DOHH2 (cell line): ENCODE results near the gene MSH2.

Source experiments
- H3F3A ChIP-seq: fragments of 200-600 bp; sonication (generic), shearing (Covaris generic); 2 replicates; pipeline ENCODE4 v1.6.0; 2016; ENCODE audit warnings: antibody characterized with exemption, mild to moderate bottlenecking; ENCODE audit not compliant: control insufficient read depth, insufficient read depth
- H3K27ac ChIP-seq: fragments of 200-600 bp; sonication (generic); 2 replicates; pipeline ENCODE4 v1.5.1; 2014; ENCODE audit warnings: low read depth, mild to moderate bottlenecking, low read length, moderate library complexity
- H3K27me3 ChIP-seq: fragments of 200-600 bp; sonication (generic); 2 replicates; pipeline ENCODE4 v1.6.1; 2014; ENCODE audit warnings: mild to moderate bottlenecking, low read length, mixed read lengths; ENCODE audit not compliant: control insufficient read depth
- H3K36me3 ChIP-seq: fragments of 200-600 bp; sonication (generic); 2 replicates; pipeline ENCODE4 v1.6.1; 2014; ENCODE audit warnings: mild to moderate bottlenecking, low read length, moderate library complexity, mixed read lengths; ENCODE audit not compliant: control insufficient read depth
- H3K4me1 ChIP-seq: fragments of 200-600 bp; sonication (generic); 2 replicates; pipeline ENCODE4 v1.6.1; 2014; ENCODE audit warnings: mild to moderate bottlenecking, low read length, mixed read lengths; ENCODE audit not compliant: control insufficient read depth
- H3K4me2 ChIP-seq: fragments of 200-600 bp; sonication (generic); 2 replicates; pipeline ENCODE4 v1.6.0; 2014; ENCODE audit warnings: mild to moderate bottlenecking, low read length, moderate library complexity
- H3K4me3 ChIP-seq: fragments of 200-600 bp; sonication (generic); 2 replicates; pipeline ENCODE4 v1.5.1; 2014; ENCODE audit warnings: mild to moderate bottlenecking, low read length, mixed read lengths
- H3K79me2 ChIP-seq: fragments of 200-600 bp; sonication (generic); 2 replicates; pipeline ENCODE4 v1.6.1; 2014; ENCODE audit warnings: mild to moderate bottlenecking, low read length, mixed read lengths; ENCODE audit not compliant: control insufficient read depth
- H3K9me2 ChIP-seq: fragments of 200-600 bp; sonication (generic); replicated peaks from 2 replicates; pipeline ENCODE4 v1.6.1; 2014; ENCODE audit warnings: mild to moderate bottlenecking, low read length, mixed read lengths; ENCODE audit not compliant: control insufficient read depth
- H3K9me3 ChIP-seq: fragments of 200-600 bp; sonication (generic); 2 replicates; pipeline ENCODE4 v1.6.1; 2014; ENCODE audit warnings: antibody characterized with exemption, low read length, mixed read lengths; ENCODE audit not compliant: control insufficient read depth, insufficient read depth
- H4K20me1 ChIP-seq: fragments of 200-600 bp; sonication (generic); 2 replicates; pipeline ENCODE4 v1.6.0; 2014; ENCODE audit warnings: low read depth, mild to moderate bottlenecking, antibody characterized with exemption, low read length, moderate library complexity; ENCODE audit not compliant: control insufficient read depth, insufficient read depth
- EZH2phosphoT487 ChIP-seq: fragments of 200-600 bp; sonication (generic); IDR thresholded peaks from 2 replicates; pipeline ENCODE4 v1.6.1; 2017; ENCODE audit warnings: borderline replicate concordance, mild to moderate bottlenecking, antibody characterized with exemption, low read length, moderate library complexity, mixed read lengths
- TF ChIP-seq, protein P1 (sequence below): fragments of 200-600 bp; sonication (generic); IDR thresholded peaks from one replicate; pipeline ENCODE4 v1.5.1; 2014; ENCODE audit warnings: antibody characterized with exemption, mild to moderate bottlenecking, low read depth, low read length; ENCODE audit not compliant: poor library complexity, severe bottlenecking

The MSH2 gene

DNA sequence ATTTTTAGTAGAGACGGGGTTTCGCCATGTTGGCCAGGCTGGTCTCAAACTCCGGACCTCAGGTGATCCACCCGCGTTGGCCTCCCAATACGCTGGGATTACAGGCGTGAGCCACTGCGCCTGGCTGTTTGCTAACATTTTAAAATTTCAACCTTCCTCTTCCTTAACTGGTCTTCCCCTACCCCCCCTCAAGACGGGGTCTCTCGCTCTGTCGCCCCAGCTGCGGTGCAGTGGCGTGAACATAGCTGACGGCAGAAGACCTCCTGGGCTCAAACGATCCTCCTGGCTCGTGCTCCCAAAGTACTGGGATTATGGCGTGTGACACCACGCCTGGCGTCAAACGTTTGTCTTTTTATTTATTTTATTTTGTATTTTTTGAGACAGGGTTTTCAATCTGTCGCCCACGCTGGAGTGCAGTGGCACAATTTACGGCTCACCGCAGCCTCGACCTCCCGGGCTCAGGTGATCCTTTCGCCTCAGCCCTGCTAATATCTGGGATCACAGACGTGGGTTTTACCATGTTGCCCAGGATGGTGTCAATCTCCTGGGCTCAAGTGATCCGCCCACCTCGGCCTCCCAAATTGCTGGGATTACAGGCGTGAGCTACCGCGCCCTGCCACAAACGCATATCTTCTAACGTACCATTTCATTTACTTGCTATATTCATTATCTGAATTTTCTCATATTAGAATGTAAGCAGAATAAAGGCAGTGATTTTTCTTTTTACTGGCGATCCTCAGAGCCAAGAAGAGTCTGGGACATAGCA is 984 bp upstream of the MSH2 start:
- Histone ChIP-seq H3K4me1 (peaks cover 37% of the 10 kb centered on the region), H3K79me2 (peaks cover 43% of the 10 kb centered on the region), H3K4me3 (peak overlapping the region; percentile 89), H3K9me3 (no peaks in the 10 kb centered on the region), H3K36me3 (peaks cover 36% of the 10 kb centered on the region), H3F3A (no peaks in the 10 kb centered on the region), H3K4me2 (peak overlapping the region; percentile 93), H3K9me2 (no peaks in the 10 kb centered on the region), H4K20me1 (peaks cover 2% of the 10 kb centered on the region), H3K27ac (peak overlapping the region; percentile 53), H3K27me3 (no peaks in the 10 kb centered on the region)
- TF ChIP-seq, protein P1, sequence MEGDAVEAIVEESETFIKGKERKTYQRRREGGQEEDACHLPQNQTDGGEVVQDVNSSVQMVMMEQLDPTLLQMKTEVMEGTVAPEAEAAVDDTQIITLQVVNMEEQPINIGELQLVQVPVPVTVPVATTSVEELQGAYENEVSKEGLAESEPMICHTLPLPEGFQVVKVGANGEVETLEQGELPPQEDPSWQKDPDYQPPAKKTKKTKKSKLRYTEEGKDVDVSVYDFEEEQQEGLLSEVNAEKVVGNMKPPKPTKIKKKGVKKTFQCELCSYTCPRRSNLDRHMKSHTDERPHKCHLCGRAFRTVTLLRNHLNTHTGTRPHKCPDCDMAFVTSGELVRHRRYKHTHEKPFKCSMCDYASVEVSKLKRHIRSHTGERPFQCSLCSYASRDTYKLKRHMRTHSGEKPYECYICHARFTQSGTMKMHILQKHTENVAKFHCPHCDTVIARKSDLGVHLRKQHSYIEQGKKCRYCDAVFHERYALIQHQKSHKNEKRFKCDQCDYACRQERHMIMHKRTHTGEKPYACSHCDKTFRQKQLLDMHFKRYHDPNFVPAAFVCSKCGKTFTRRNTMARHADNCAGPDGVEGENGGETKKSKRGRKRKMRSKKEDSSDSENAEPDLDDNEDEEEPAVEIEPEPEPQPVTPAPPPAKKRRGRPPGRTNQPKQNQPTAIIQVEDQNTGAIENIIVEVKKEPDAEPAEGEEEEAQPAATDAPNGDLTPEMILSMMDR = no peak
- TF ChIP-seq EZH2phosphoT487 = no peak

DNA sequence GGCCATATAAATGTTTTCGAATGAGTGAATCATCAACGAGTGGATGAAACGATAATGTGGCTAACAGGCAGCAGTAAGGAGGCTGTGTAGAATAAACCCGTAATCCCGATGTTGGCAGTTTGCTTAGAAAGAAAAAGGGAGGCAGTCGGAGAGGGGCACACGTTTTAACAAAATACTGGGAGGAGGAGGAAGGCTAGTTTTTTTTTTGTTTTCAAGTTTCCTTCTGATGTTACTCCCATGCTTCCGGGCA is 476 bp upstream of the MSH2 start:
- no peaks in the 10 kb centered on the region for H3K9me3 ChIP-seq
- peaks cover 5% of the 10 kb centered on the region for H4K20me1 ChIP-seq
- H3K79me2 ChIP-seq = peaks cover 48% of the 10 kb centered on the region
- H3K4me1 ChIP-seq = peaks cover 42% of the 10 kb centered on the region
- peak overlapping the region; percentile 53 for H3K27ac ChIP-seq
- peak overlapping the region; percentile 89 for H3K4me3 ChIP-seq
- H3F3A ChIP-seq = no peaks in the 10 kb centered on the region
- H3K27me3 ChIP-seq = no peaks in the 10 kb centered on the region
- H3K4me2 ChIP-seq = peak overlapping the region; percentile 93
- peaks cover 41% of the 10 kb centered on the region for H3K36me3 ChIP-seq
- H3K9me2 ChIP-seq = no peaks in the 10 kb centered on the region
- TF ChIP-seq EZH2phosphoT487 = no peak
- TF ChIP-seq, protein P1 = no peak

- Histone ChIP-seq H3K4me1 (peaks cover 42% of the 10 kb centered on the region), H3K27ac (peak overlapping the region; percentile 54), H3K79me2 (peaks cover 60% of the 10 kb centered on the region)
These were observed 745 bp downstream of the MSH2 start for GRCh38 chr2:47403609-47404193.

More at GRCh38 chr2:47403609-47404193, 745 bp downstream of the MSH2 start:
- H4K20me1 ChIP-seq = peaks cover 5% of the 10 kb centered on the region
- no peaks in the 10 kb centered on the region for H3K9me3 ChIP-seq
- no peaks in the 10 kb centered on the region for H3F3A ChIP-seq
- no peak for TF ChIP-seq EZH2phosphoT487
- TF ChIP-seq, protein P1 = no peak
- H3K9me2 ChIP-seq = no peaks in the 10 kb centered on the region
- peak overlapping the region; percentile 93 for H3K4me2 ChIP-seq
- H3K36me3 ChIP-seq = peaks cover 53% of the 10 kb centered on the region
- H3K27me3 ChIP-seq = no peaks in the 10 kb centered on the region
- H3K4me3 ChIP-seq = peak overlapping the region; percentile 89
